ENCODE results near the gene ARL6IP4. TPM values are rescaled to one million over a fixed set of nuclear protein-coding genes. Genes with fewer than 3 reads are reported as not detected.

ARL6IP4 gene
- total RNA-seq, 2 experiments from 2014 or later = 228 to 263 TPM

DNA sequence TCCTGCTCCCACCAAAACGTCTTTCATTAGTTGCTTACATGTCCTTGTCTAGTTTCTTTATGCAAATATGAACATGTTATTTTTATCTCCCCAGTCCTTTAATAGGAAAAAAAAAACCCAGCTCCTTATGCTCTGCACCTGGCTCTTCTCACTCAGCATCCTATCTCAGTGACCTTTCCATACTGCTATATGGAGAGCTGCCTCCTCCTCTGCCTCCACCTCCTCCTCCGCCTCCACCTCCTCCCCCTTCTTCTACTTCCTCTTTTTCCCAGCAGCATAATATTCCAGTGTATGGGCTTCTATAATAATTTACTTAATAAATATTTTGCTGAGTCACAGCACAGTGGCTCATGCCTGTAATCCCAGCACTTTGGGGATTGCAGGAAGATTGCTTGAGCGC, 45.8 kb upstream of the ARL6IP4 start:
- no TSS peak for BruUV-seq (replicated peaks)
- intact Hi-C loops (cut with micrococcal nuclease; ENCODE audit: unreplicated experiment) = no loop called here
- H3K4me1 ChIP-seq (ENCODE audit: insufficient read depth, low read length, poor library complexity, severe bottlenecking) = peaks cover 39% of the 10 kb centered on the region
- no peak overlapping the region for H3K4me3 ChIP-seq (ENCODE audit: low read depth, low read length, poor library complexity, severe bottlenecking)
- peak; percentile 44 for DNase-seq (ENCODE audit: low spot score)
- TF ChIP-seq EZH2phosphoT487 (IDR thresholded peaks at IDR 0.05; ENCODE audit: borderline replicate concordance, low read depth, low read length) = no peak
- TF ChIP-seq, protein P1, sequence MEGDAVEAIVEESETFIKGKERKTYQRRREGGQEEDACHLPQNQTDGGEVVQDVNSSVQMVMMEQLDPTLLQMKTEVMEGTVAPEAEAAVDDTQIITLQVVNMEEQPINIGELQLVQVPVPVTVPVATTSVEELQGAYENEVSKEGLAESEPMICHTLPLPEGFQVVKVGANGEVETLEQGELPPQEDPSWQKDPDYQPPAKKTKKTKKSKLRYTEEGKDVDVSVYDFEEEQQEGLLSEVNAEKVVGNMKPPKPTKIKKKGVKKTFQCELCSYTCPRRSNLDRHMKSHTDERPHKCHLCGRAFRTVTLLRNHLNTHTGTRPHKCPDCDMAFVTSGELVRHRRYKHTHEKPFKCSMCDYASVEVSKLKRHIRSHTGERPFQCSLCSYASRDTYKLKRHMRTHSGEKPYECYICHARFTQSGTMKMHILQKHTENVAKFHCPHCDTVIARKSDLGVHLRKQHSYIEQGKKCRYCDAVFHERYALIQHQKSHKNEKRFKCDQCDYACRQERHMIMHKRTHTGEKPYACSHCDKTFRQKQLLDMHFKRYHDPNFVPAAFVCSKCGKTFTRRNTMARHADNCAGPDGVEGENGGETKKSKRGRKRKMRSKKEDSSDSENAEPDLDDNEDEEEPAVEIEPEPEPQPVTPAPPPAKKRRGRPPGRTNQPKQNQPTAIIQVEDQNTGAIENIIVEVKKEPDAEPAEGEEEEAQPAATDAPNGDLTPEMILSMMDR (conservative IDR thresholded peaks at IDR 0.05; ENCODE audit: low read length) = no peak
- no peak overlapping the region for H3K4me2 ChIP-seq (ENCODE audit: low read length)
- no peaks in the 10 kb centered on the region for H3K9me3 ChIP-seq (ENCODE audit: low read length)
- ChIA-PET POLR2A (no interaction called here), CTCF (ENCODE audit: unreplicated experiment) (no interaction called here)
- H3K9me2 ChIP-seq (ENCODE audit: insufficient read depth, low read length) = no peaks in the 10 kb centered on the region
- no peaks in the 10 kb centered on the region for H3K79me2 ChIP-seq (ENCODE audit: insufficient read depth, low read depth, low read length)
- no peaks in the 10 kb centered on the region for H3K36me3 ChIP-seq (ENCODE audit: insufficient read depth, low read length)
- H2AFZ ChIP-seq (ENCODE audit: low read length) = no peak overlapping the region
- H3K27ac ChIP-seq (ENCODE audit: low read depth, low read length, poor library complexity, severe bottlenecking) = no peak overlapping the region
- no peaks in the 10 kb centered on the region for H4K20me1 ChIP-seq (ENCODE audit: insufficient read depth, low read length)

DNA sequence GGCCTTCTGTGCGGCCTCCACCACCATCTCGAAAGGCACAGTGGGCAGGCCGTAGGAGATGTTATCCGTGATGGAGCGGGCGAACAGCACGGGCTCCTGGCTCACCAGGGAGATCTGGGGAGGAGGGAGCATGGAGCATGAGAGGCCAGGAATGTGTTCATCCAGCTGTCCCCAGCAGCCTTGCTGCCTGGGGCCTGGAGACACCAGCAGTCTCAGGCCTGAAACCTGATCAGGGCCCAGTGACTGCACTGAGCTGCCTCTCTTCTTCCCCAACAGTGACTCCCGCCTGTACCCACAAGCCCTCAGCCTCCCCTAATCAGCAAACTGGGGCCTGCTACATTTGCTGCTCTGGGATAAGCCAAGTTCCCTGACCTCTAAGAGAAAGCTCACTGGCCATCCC, 45.2 kb upstream of the ARL6IP4 start:
- BruUV-seq (replicated peaks) = no TSS peak
- H3K9me3 ChIP-seq (ENCODE audit: low read length) = no peaks in the 10 kb centered on the region
- H3K4me3 ChIP-seq (ENCODE audit: low read depth, low read length, poor library complexity, severe bottlenecking) = no peak overlapping the region
- H3K4me2 ChIP-seq (ENCODE audit: low read length) = no peak overlapping the region
- no peaks in the 10 kb centered on the region for H3K36me3 ChIP-seq (ENCODE audit: insufficient read depth, low read length)
- no peak for DNase-seq (ENCODE audit: low spot score)
- H3K9me2 ChIP-seq (ENCODE audit: insufficient read depth, low read length) = no peaks in the 10 kb centered on the region
- H3K79me2 ChIP-seq (ENCODE audit: insufficient read depth, low read depth, low read length) = no peaks in the 10 kb centered on the region
- TF ChIP-seq EZH2phosphoT487 (IDR thresholded peaks at IDR 0.05; ENCODE audit: borderline replicate concordance, low read depth, low read length) = no peak
- TF ChIP-seq, protein P1 (conservative IDR thresholded peaks at IDR 0.05; ENCODE audit: low read length) = no peak
- peaks cover 39% of the 10 kb centered on the region for H3K4me1 ChIP-seq (ENCODE audit: insufficient read depth, low read length, poor library complexity, severe bottlenecking)
- intact Hi-C loops (cut with micrococcal nuclease; ENCODE audit: unreplicated experiment) = no loop called here
- H4K20me1 ChIP-seq (ENCODE audit: insufficient read depth, low read length) = no peaks in the 10 kb centered on the region
- CTCF ChIA-PET (ENCODE audit: unreplicated experiment) = no interaction called here
- POLR2A ChIA-PET = interaction anchor here (0.8 kb wide), 1 partner anchor 162 kb away, joined by 4 read pairs; no protein-coding TSS in a partner anchor
- no peak overlapping the region for H2AFZ ChIP-seq (ENCODE audit: low read length)
- no peak overlapping the region for H3K27ac ChIP-seq (ENCODE audit: low read depth, low read length, poor library complexity, severe bottlenecking)

DNA sequence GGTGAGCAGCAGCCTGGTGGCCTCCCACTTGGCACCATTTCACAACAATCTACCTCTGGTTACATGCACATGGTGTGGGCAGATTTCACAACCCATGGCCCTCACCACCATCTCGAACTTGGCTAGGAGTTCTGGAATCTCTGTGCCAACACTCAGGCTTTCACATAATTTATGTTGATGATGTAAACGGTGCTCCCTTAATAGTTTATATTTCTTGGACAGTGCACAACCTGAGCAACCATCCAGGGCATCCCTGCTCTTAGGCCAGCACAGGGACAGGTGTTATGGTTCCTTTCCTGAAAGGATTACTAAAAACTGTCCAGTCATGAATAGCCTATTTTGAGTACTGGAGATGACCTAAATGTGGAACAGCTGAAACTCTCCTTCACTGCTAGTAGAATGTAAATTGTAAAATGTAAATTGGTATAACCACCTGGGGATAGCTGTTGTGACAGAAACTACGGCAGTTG, 42.8 kb upstream of the ARL6IP4 start:
- BruUV-seq (replicated peaks) = no TSS peak

More for the DNA sequence above, 42.8 kb upstream of the ARL6IP4 start:
- Histone ChIP-seq H3K4me3 (ENCODE audit: low read depth, low read length, poor library complexity, severe bottlenecking) (no peak overlapping the region), H3K9me3 (ENCODE audit: low read length) (no peaks in the 10 kb centered on the region), H3K4me2 (ENCODE audit: low read length) (peak overlapping the region; percentile 33), H2AFZ (ENCODE audit: low read length) (no peak overlapping the region), H3K27ac (ENCODE audit: low read depth, low read length, poor library complexity, severe bottlenecking) (no peak overlapping the region), H3K9me2 (ENCODE audit: insufficient read depth, low read length) (no peaks in the 10 kb centered on the region), H4K20me1 (ENCODE audit: insufficient read depth, low read length) (no peaks in the 10 kb centered on the region), H3K4me1 (ENCODE audit: insufficient read depth, low read length, poor library complexity, severe bottlenecking) (peaks cover 36% of the 10 kb centered on the region), H3K79me2 (ENCODE audit: insufficient read depth, low read depth, low read length) (no peaks in the 10 kb centered on the region), H3K36me3 (ENCODE audit: insufficient read depth, low read length) (no peaks in the 10 kb centered on the region)
- intact Hi-C loops (cut with micrococcal nuclease; ENCODE audit: unreplicated experiment) = no loop called here
- no peak for TF ChIP-seq EZH2phosphoT487 (IDR thresholded peaks at IDR 0.05; ENCODE audit: borderline replicate concordance, low read depth, low read length)
- TF ChIP-seq, protein P1 (conservative IDR thresholded peaks at IDR 0.05; ENCODE audit: low read length) = no peak
- CTCF ChIA-PET (ENCODE audit: unreplicated experiment) = no interaction called here
- POLR2A ChIA-PET = interaction anchor here (1.0 to 1.2 kb wide), 2 partner anchors 10 to 57 kb away, joined by 3 read pairs; no protein-coding TSS in a partner anchor
- peak; percentile 43 for DNase-seq (ENCODE audit: low spot score)

Measured in OCI-LY7 (cell line).